HepG2 (cell line): ENCODE measurements around the gene ZNFX1. TPM values are rescaled to one million over a fixed set of nuclear protein-coding genes. Genes with fewer than 3 reads are reported as not detected.

ENCODE experiments used
- AHR ChIP-seq: IDR thresholded peaks from 2 replicates; pipeline ENCODE4 v1.6.1; 2018; ENCODE audit warnings: missing genetic modification reagents, missing compliant biosample characterization
- BORCS8-MEF2B ChIP-seq: sonication (generic); formaldehyde crosslinking; IDR thresholded peaks from 2 replicates; pipeline ENCODE4 v1.8.0; 2022; ENCODE audit warnings: mild to moderate bottlenecking, missing genetic modification reagents
- BRCA1 ChIP-seq: sonication (generic); formaldehyde crosslinking; IDR thresholded peaks from 2 replicates; pipeline ENCODE4 v1.4.0; 2020; ENCODE audit warnings: missing genetic modification reagents
- CBX5 ChIP-seq: sonication (generic); formaldehyde crosslinking; IDR thresholded peaks from 2 replicates; pipeline ENCODE4 v1.4.0; 2020; ENCODE audit warnings: missing genetic modification reagents, borderline replicate concordance
- FOSL2 ChIP-seq: sonication (generic); formaldehyde crosslinking; IDR thresholded peaks from 2 replicates; pipeline ENCODE4 v1.4.0; 2020; ENCODE audit warnings: missing genetic modification reagents
- FOXP1 ChIP-seq, 2 experiments: fragments of 450-650 bp in 1 of 2; IDR thresholded peaks; 2 replicates each; pipeline ENCODE4 v1.6.1; 2017 to 2018; ENCODE audit warnings: antibody characterized with exemption in 1 of 2
- GRHL1 ChIP-seq: sonication (generic); formaldehyde crosslinking; conservative IDR thresholded peaks from 2 replicates; pipeline ENCODE4 v1.8.0; 2022; ENCODE audit warnings: missing genetic modification reagents
- KDM2A ChIP-seq: sonication (generic); formaldehyde crosslinking; IDR thresholded peaks from 2 replicates; pipeline ENCODE4 v1.4.0; 2020; ENCODE audit warnings: low read depth, missing genetic modification reagents, borderline replicate concordance
- KLF6 ChIP-seq: IDR thresholded peaks from 2 replicates; pipeline ENCODE4 v1.8.0; 2016; ENCODE audit warnings: missing biosample characterization, missing genetic modification reagents
- MIER3 ChIP-seq: IDR thresholded peaks from 2 replicates; pipeline ENCODE4 v1.6.1; 2016; ENCODE audit warnings: missing compliant biosample characterization, borderline replicate concordance
- POLR2AphosphoS2 ChIP-seq: IDR thresholded peaks from 2 replicates; pipeline ENCODE4 v1.6.1; 2011; ENCODE audit warnings: low read depth, low read length, improper control_type of control experiment
- SRSF1 ChIP-seq: fragments of 200-400 bp; formaldehyde crosslinking; optimal IDR thresholded peaks from 2 replicates; pipeline ENCODE3; 2017; ENCODE audit warnings: mild to moderate bottlenecking, low read depth, low read length, moderate library complexity
- TFDP1 ChIP-seq: IDR thresholded peaks from 2 replicates; pipeline ENCODE4 v1.6.1; 2016; ENCODE audit warnings: missing compliant biosample characterization, missing genetic modification reagents, borderline replicate concordance
- TGIF2 ChIP-seq: IDR thresholded peaks from 2 replicates; pipeline ENCODE4 v1.6.1; 2016; ENCODE audit warnings: control low read depth, missing compliant biosample characterization
- USF2 ChIP-seq, 2 experiments: sonication (generic) in 1 of 2; formaldehyde crosslinking in 1 of 2; IDR thresholded peaks; 2 replicates each; pipeline versions ENCODE4 v1.5.1 to v1.6.1; 2011 to 2020; ENCODE audit warnings: borderline replicate concordance in 1 of 2, low read depth in 1 of 2, low read length in 1 of 2, mild to moderate bottlenecking in 1 of 2, missing genetic modification reagents in 1 of 2, moderate library complexity in 1 of 2
- ZBTB14 ChIP-seq: sonication (generic); formaldehyde crosslinking; IDR thresholded peaks from 2 replicates; pipeline ENCODE4 v1.4.0; 2020; ENCODE audit warnings: missing genetic modification reagents
- ZFP41 ChIP-seq: sonication (generic); formaldehyde crosslinking; IDR thresholded peaks from 2 replicates; pipeline ENCODE4 v1.4.0; 2020; ENCODE audit warnings: mild to moderate bottlenecking, missing genetic modification reagents, borderline replicate concordance
- ZFX ChIP-seq: sonication (generic); formaldehyde crosslinking; IDR thresholded peaks from 2 replicates; pipeline ENCODE4 v1.4.0; 2020; ENCODE audit warnings: mild to moderate bottlenecking, low read depth, missing genetic modification reagents, moderate library complexity
- ZNF143 ChIP-seq: sonication (generic); formaldehyde crosslinking; IDR thresholded peaks from 2 replicates; pipeline ENCODE4 v1.4.0; 2020; ENCODE audit warnings: missing genetic modification reagents
- ZNF597 ChIP-seq: sonication (generic); formaldehyde crosslinking; IDR thresholded peaks from 2 replicates; pipeline ENCODE4 v1.5.0; 2020; ENCODE audit warnings: missing genetic modification reagents
- ZNF747 ChIP-seq: sonication (generic); formaldehyde crosslinking; IDR thresholded peaks from 2 replicates; pipeline ENCODE4 v1.8.1; 2023; ENCODE audit warnings: missing genetic modification reagents, mild to moderate bottlenecking, borderline replicate concordance
- ZNF761 ChIP-seq: sonication (generic); formaldehyde crosslinking; conservative IDR thresholded peaks from 2 replicates; pipeline ENCODE4 v1.4.0; 2020; ENCODE audit warnings: mild to moderate bottlenecking, missing genetic modification reagents
- polyA plus RNA-seq, 8 experiments: library from polyadenylated mRNA; depleted of rRNA in 3 of 8; stranded (reverse) in 7 of 8; unstranded in 1 of 8; fragments of >200 nt; fragmentation: Illumina TruSeq in 4 of 8; extraction: Trizol in 4 of 8; gene quantifications; 2 replicates each; pipeline versions ENCODE4 v1.2.1 to v1.2.3, GENCODE V29; 2011 to 2016; ENCODE audit warnings: low read depth in 4 of 8, missing spikeins in 1 of 8, mixed read lengths in 1 of 8; ENCODE audit not compliant: insufficient read depth in 1 of 8
- total RNA-seq, 5 experiments: library from RNA; depleted of rRNA; stranded (reverse); fragments of >200 nt; fragmentation: Illumina TruSeq; extraction: Trizol; gene quantifications; 2 replicates each; pipeline ENCODE4 v1.2.3, GENCODE V29; 2016; ENCODE audit warnings: low read depth in 1 of 5

The ZNFX1 gene
- total and polyA plus RNA-seq, 2 of the 13 experiments (the other 11 are each of a cell fraction or from before 2014, with no cell fraction given) = 2.9 to 11.1 TPM

- TF ChIP-seq CBX5 (CRISPR knock-in tag) (no peak), AHR (no peak; the same call in 1 of the 2 replicates), ZNF761 (CRISPR knock-in tag) (no peak), TFDP1 (0 out of 2 replicates have a peak, but pooled peaks have one; percentile 7), FOXP1 (IDR thresholded peaks at IDR 0.05) (no peak), FOXP1 (CRISPR knock-in tag; IDR thresholded peaks at IDR 0.05) (no peak), MIER3 (CRISPR knock-in tag) (no peak), ZNF747 (CRISPR knock-in tag) (no peak; the same call in 1 of the 2 replicates), GRHL1 (CRISPR knock-in tag) (no peak), SRSF1 (no peak), USF2 (IDR thresholded peaks at IDR 0.05; ENCODE audit: low read depth, low read length) (no peak), USF2 (CRISPR knock-in tag; IDR thresholded peaks at IDR 0.05; ENCODE audit: borderline replicate concordance) (no peak), ZNF597 (CRISPR knock-in tag) (no peak), FOSL2 (CRISPR knock-in tag) (no peak), ZFP41 (no peak), TGIF2 (CRISPR knock-in tag) (no peak), ZNF143 (CRISPR knock-in tag) (no peak), BORCS8-MEF2B (CRISPR knock-in tag) (0 out of 2 replicates have a peak, but pooled peaks have one; percentile 6), POLR2AphosphoS2 (no peak), ZFX (CRISPR knock-in tag) (no peak), KDM2A (CRISPR knock-in tag) (no peak), BRCA1 (CRISPR knock-in tag) (no peak), KLF6 (CRISPR knock-in tag) (no peak), ZBTB14 (CRISPR knock-in tag) (no peak)
These were observed 684 bp downstream of the ZNFX1 start (continued) for GRCh38 chr20:49276961-49277785.
